Mesenchymal stem cell (in vitro differentiated cells and primary cell): ENCODE results near the gene YJEFN3.

Experiments
- DNase-seq: peaks from one replicate; pipeline ENCODE4 v3.0.0-alpha.2; 2013
- H2AFZ ChIP-seq: one replicate; pipeline ENCODE4 v1.6.1; 2013; ENCODE audit warnings: low read depth, mild to moderate bottlenecking, control low read depth, inconsistent platforms, low read length, moderate library complexity
- H2AK5ac ChIP-seq: 2 replicates; pipeline ENCODE4 v1.6.1; 2013; ENCODE audit warnings: low read length, moderate library complexity, mild to moderate bottlenecking, inconsistent platforms; ENCODE audit not compliant: severe bottlenecking
- H2BK120ac ChIP-seq: one replicate; pipeline ENCODE4 v1.6.1; 2013; ENCODE audit warnings: low read depth, mild to moderate bottlenecking, inconsistent platforms, low read length, moderate library complexity
- H2BK12ac ChIP-seq, 2 experiments: one replicate each; pipeline ENCODE4 v1.6.1; 2013; ENCODE audit warnings: inconsistent platforms in 2 of 2, low read length in 2 of 2, mild to moderate bottlenecking in 2 of 2, moderate library complexity in 2 of 2, control low read depth in 1 of 2
- H2BK15ac ChIP-seq: one replicate; pipeline ENCODE4 v1.6.1; 2013; ENCODE audit warnings: mild to moderate bottlenecking, low read depth, inconsistent platforms; ENCODE audit not compliant: poor library complexity, severe bottlenecking
- H2BK5ac ChIP-seq: 2 replicates; pipeline ENCODE4 v1.6.1; 2013; ENCODE audit warnings: low read depth, mild to moderate bottlenecking, low read length, control low read depth, inconsistent platforms; ENCODE audit not compliant: poor library complexity, severe bottlenecking
- H3K14ac ChIP-seq, 2 experiments: one replicate each; pipeline ENCODE4 v1.6.1; 2013; ENCODE audit warnings: inconsistent platforms in 2 of 2, low read length in 2 of 2, control low read depth in 1 of 2, mild to moderate bottlenecking in 1 of 2, moderate library complexity in 1 of 2
- H3K18ac ChIP-seq, 2 experiments: one replicate each; pipeline ENCODE4 v1.6.1; 2013; ENCODE audit warnings: inconsistent platforms in 2 of 2, low read length in 2 of 2, control low read depth in 1 of 2, low read depth in 1 of 2, mild to moderate bottlenecking in 1 of 2
- H3K23ac ChIP-seq, 2 experiments: one replicate each; pipeline ENCODE4 v1.6.1; 2013; ENCODE audit warnings: inconsistent platforms in 2 of 2, low read length in 2 of 2, mild to moderate bottlenecking in 2 of 2, moderate library complexity in 2 of 2, control low read depth in 1 of 2
- H3K27ac ChIP-seq: 2 replicates; pipeline ENCODE4 v1.5.1; 2013; ENCODE audit warnings: mild to moderate bottlenecking, moderate library complexity, low read length, control low read depth, inconsistent platforms; ENCODE audit not compliant: poor library complexity, severe bottlenecking
- H3K27me3 ChIP-seq, 2 experiments: 2 replicates each; pipeline versions ENCODE4 v1.6.1 to v1.7.0; 2013; ENCODE audit warnings: low read length in 2 of 2, mild to moderate bottlenecking in 2 of 2, moderate library complexity in 2 of 2, control low read depth in 1 of 2, inconsistent platforms in 1 of 2; ENCODE audit not compliant: control insufficient read depth in 1 of 2, insufficient read depth in 1 of 2
- H3K36me3 ChIP-seq, 2 experiments: 2 replicates each; pipeline versions ENCODE4 v1.6.1 to v1.7.0; 2013; ENCODE audit warnings: low read length in 2 of 2, control low read depth in 1 of 2, inconsistent platforms in 1 of 2, low read depth in 1 of 2, mild to moderate bottlenecking in 1 of 2; ENCODE audit not compliant: insufficient read depth in 2 of 2, control insufficient read depth in 1 of 2
- H3K4ac ChIP-seq, 2 experiments: one replicate each; pipeline ENCODE4 v1.6.1; 2013; ENCODE audit warnings: inconsistent platforms in 2 of 2, low read length in 2 of 2, mild to moderate bottlenecking in 2 of 2, moderate library complexity in 2 of 2, control low read depth in 1 of 2, low read depth in 1 of 2
- H3K4me1 ChIP-seq: 2 replicates; pipeline ENCODE4 v1.6.1; 2013; ENCODE audit warnings: low read depth, low read length, control low read depth; ENCODE audit not compliant: control insufficient read depth, insufficient read depth
- H3K4me2 ChIP-seq: 2 replicates; pipeline ENCODE4 v1.6.1; 2013; ENCODE audit warnings: low read length, mild to moderate bottlenecking, inconsistent platforms; ENCODE audit not compliant: poor library complexity, severe bottlenecking
- H3K4me3 ChIP-seq, 2 experiments: 2 replicates each; pipeline versions ENCODE4 v1.5.1 to v1.7.0; 2013; ENCODE audit warnings: low read length in 2 of 2, mild to moderate bottlenecking in 2 of 2, control low read depth in 1 of 2, low read depth in 1 of 2; ENCODE audit not compliant: insufficient read depth in 1 of 2
- H3K79me1 ChIP-seq: replicated peaks from 2 replicates; pipeline ENCODE4 v1.6.1; 2013; ENCODE audit warnings: mild to moderate bottlenecking, control low read depth, low read length, inconsistent platforms; ENCODE audit not compliant: poor library complexity, severe bottlenecking
- H3K9ac ChIP-seq: 2 replicates; pipeline ENCODE4 v1.7.0; 2013; ENCODE audit warnings: mild to moderate bottlenecking, low read length, moderate library complexity
- H3K9me3 ChIP-seq: 2 replicates; pipeline ENCODE4 v1.7.0; 2013; ENCODE audit warnings: mild to moderate bottlenecking, low read length; ENCODE audit not compliant: control insufficient read depth
- H4K8ac ChIP-seq: one replicate; pipeline ENCODE4 v1.6.1; 2013; ENCODE audit warnings: inconsistent platforms, mild to moderate bottlenecking, low read length, moderate library complexity
- H4K91ac ChIP-seq: one replicate; pipeline ENCODE4 v1.6.1; 2013; ENCODE audit warnings: mild to moderate bottlenecking, low read length, inconsistent platforms
- WGBS: methylation state at CpG from one replicate; pipeline ENCODE4 v1.1.7; 2013; ENCODE audit warnings: mixed read lengths; 5-methylcytosine and 5-hydroxymethylcytosine counted together

The YJEFN3 gene

GRCh38 chr19:19524053-19524452, 4.7 kb upstream of the YJEFN3 start:
- Histone ChIP-seq H4K8ac (no peak overlapping the region), H3K9me3 (no peaks in the 10 kb centered on the region), H2AFZ (no peak overlapping the region), H2BK12ac (no peak overlapping the region), H3K14ac (no peak overlapping the region), H2BK15ac (no peak overlapping the region), H3K4ac (no peak overlapping the region), H2BK120ac (no peak overlapping the region), H3K27me3 (no peaks in the 10 kb centered on the region), H2BK5ac (no peak overlapping the region), H3K9ac (no peak overlapping the region), H3K27ac (no peak overlapping the region), H2AK5ac (no peak overlapping the region), H3K18ac (no peak overlapping the region), H3K4me2 (peak overlapping the region; percentile 19), H3K4me1 (peaks cover 22% of the 10 kb centered on the region), H3K4me3 (no peak overlapping the region), H3K23ac (no peak overlapping the region), H3K36me3 (peaks cover 43 to 62% of the 10 kb centered on the region in 2 experiments), H3K79me1 (peaks cover 46% of the 10 kb centered on the region), H4K91ac (no peak overlapping the region)
- 96% methylated on average over 7 of the region's 7 CpGs for WGBS
- DNase-seq = no peak

GRCh38 chr19:19525611-19526380, 2.9 kb upstream of the YJEFN3 start:
- Histone ChIP-seq H3K27me3 (no peaks in the 10 kb centered on the region), H4K8ac (no peak overlapping the region), H2BK12ac (no peak overlapping the region), H3K4me3 (no peak overlapping the region), H3K4ac (no peak overlapping the region), H2BK120ac (no peak overlapping the region), H3K9ac (no peak overlapping the region), H2BK5ac (no peak overlapping the region), H2BK15ac (no peak overlapping the region), H3K36me3 (peaks cover 29 to 65% of the 10 kb centered on the region in 2 experiments), H2AFZ (no peak overlapping the region), H3K27ac (no peak overlapping the region), H2AK5ac (no peak overlapping the region), H3K4me2 (no peak overlapping the region), H3K79me1 (peaks cover 36% of the 10 kb centered on the region), H3K9me3 (no peaks in the 10 kb centered on the region), H3K23ac (no peak overlapping the region), H3K4me1 (peaks cover 23% of the 10 kb centered on the region), H3K18ac (no peak overlapping the region), H3K14ac (no peak overlapping the region), H4K91ac (no peak overlapping the region)
- WGBS = 96% methylated on average over 23 of the region's 23 CpGs
- no peak for DNase-seq

- H3K9ac ChIP-seq = no peak overlapping the region
- no peak overlapping the region for H4K8ac ChIP-seq
- no peak overlapping the region for H3K4ac ChIP-seq
- H3K9me3 ChIP-seq = no peaks in the 10 kb centered on the region
- peak overlapping the region in 1 of 2 experiments; percentile 7 for H3K4me3 ChIP-seq
- 96% methylated on average over 22 of the region's 28 CpGs for WGBS
- DNase-seq = no peak
- H3K23ac ChIP-seq = no peak overlapping the region
- H3K27ac ChIP-seq = no peak overlapping the region
- no peak overlapping the region for H3K14ac ChIP-seq
- H2BK15ac ChIP-seq = no peak overlapping the region
- peaks cover 33% of the 10 kb centered on the region for H3K79me1 ChIP-seq
- H2AK5ac ChIP-seq = no peak overlapping the region
- H3K18ac ChIP-seq = no peak overlapping the region
- H3K27me3 ChIP-seq = no peaks in the 10 kb centered on the region
- no peak overlapping the region for H2AFZ ChIP-seq
- no peak overlapping the region for H2BK12ac ChIP-seq
- H2BK120ac ChIP-seq = no peak overlapping the region
- peaks cover 23% of the 10 kb centered on the region for H3K4me1 ChIP-seq
- H3K36me3 ChIP-seq = peaks cover 26 to 65% of the 10 kb centered on the region in 2 experiments
- no peak overlapping the region for H2BK5ac ChIP-seq
- H4K91ac ChIP-seq = no peak overlapping the region
- H3K4me2 ChIP-seq = no peak overlapping the region
These were observed 1.9 kb upstream of the YJEFN3 start for GRCh38 chr19:19526581-19527370.

GRCh38 chr19:19527371-19527656, 1.4 kb upstream of the YJEFN3 start:
- H3K4ac ChIP-seq = no peak overlapping the region
- peak overlapping the region; percentile 23 for H4K8ac ChIP-seq
- no peak overlapping the region for H2BK120ac ChIP-seq
- no peaks in the 10 kb centered on the region for H3K27me3 ChIP-seq
- peaks cover 33% of the 10 kb centered on the region for H3K79me1 ChIP-seq
- no peak overlapping the region for H3K23ac ChIP-seq
- H3K18ac ChIP-seq = no peak overlapping the region
- H4K91ac ChIP-seq = no peak overlapping the region
- peak overlapping the region in 1 of 2 experiments; percentile 7 for H3K4me3 ChIP-seq
- no peak overlapping the region for H3K27ac ChIP-seq
- no peak overlapping the region for H2AFZ ChIP-seq
- H2AK5ac ChIP-seq = no peak overlapping the region
- no peak overlapping the region for H2BK12ac ChIP-seq
- DNase-seq = no peak
- no peaks in the 10 kb centered on the region for H3K9me3 ChIP-seq
- H2BK5ac ChIP-seq = no peak overlapping the region
- no peak overlapping the region for H3K9ac ChIP-seq
- H2BK15ac ChIP-seq = no peak overlapping the region
- peaks cover 25% of the 10 kb centered on the region for H3K4me1 ChIP-seq
- no peak overlapping the region for H3K14ac ChIP-seq
- H3K36me3 ChIP-seq = peaks cover 26 to 65% of the 10 kb centered on the region in 2 experiments
- no peak overlapping the region for H3K4me2 ChIP-seq
- WGBS = 98% methylated on average over 9 of the region's 9 CpGs
